ENCODE results near the gene C6.

- TF ChIP-seq CTCF (IDR thresholded peaks at IDR 0.05) (no peak), POLR2A (IDR thresholded peaks at IDR 0.05) (no peak)
These were observed 33.0 kb upstream of the C6 start for GRCh38 chr5:41246376-41246775.

Measured in adrenal gland (tissue), 5 donors.